RPMI8226 (cell line): Measurements from ENCODE around the gene RILPL2.
"Not testable (repeated sequence)": the region's sequence is repeated elsewhere in the genome, so short reads cannot be mapped to it uniquely, and the experiment has no call there.

Source experiments
- DNase-seq: peaks from one replicate; pipeline ENCODE4 v3.0.0-alpha.2; 2015

RILPL2 gene

GRCh38 chr12:123436017-123436964 lies at the start of gene RILPL2:
RILPL2 (minus strand) TSS chr12:123436684; CDS start chr12:123436420, 264 bp downstream.
- peak; percentile 89 for DNase-seq

- DNase-seq = no peak
These were observed 49.3 kb upstream of the RILPL2 start for GRCh38 chr12:123485756-123486155.

GRCh38 chr12:123483602-123484248 lies 47.2 kb upstream of the RILPL2 start:
- DNase-seq = peak; percentile 32

- DNase-seq = no peak
These were observed 46.4 kb upstream of the RILPL2 start for GRCh38 chr12:123482876-123483275.

GRCh38 chr12:123481251-123481650 lies 44.8 kb upstream of the RILPL2 start:
- not testable (repeated sequence) for DNase-seq

GRCh38 chr12:123479442-123480180 lies 43.1 kb upstream of the RILPL2 start:
- DNase-seq = no peak

- DNase-seq = no peak
These were observed 42.3 kb upstream of the RILPL2 start for GRCh38 chr12:123478762-123479161.

GRCh38 chr12:123478069-123478468 lies 41.6 kb upstream of the RILPL2 start:
- DNase-seq = no peak

GRCh38 chr12:123475246-123475703 lies 38.8 kb upstream of the RILPL2 start:
- no peak for DNase-seq

GRCh38 chr12:123474485-123475245 lies 38.2 kb upstream of the RILPL2 start:
- DNase-seq = no peak

GRCh38 chr12:123472438-123472849 lies 36.0 kb upstream of the RILPL2 start:
- no peak for DNase-seq

- no peak for DNase-seq
These were observed 35.0 kb upstream of the RILPL2 start for GRCh38 chr12:123471374-123472068.

- no peak for DNase-seq
These were observed 33.5 kb upstream of the RILPL2 start for GRCh38 chr12:123469978-123470377.

- no peak for DNase-seq
These were observed 32.3 kb upstream of the RILPL2 start for GRCh38 chr12:123468786-123469185.

GRCh38 chr12:123465084-123465483 lies 28.6 kb upstream of the RILPL2 start:
- DNase-seq = no peak

- not testable (repeated sequence) for DNase-seq
These were observed 26.7 kb upstream of the RILPL2 start for GRCh38 chr12:123463174-123463573.

GRCh38 chr12:123457980-123458779 lies 21.7 kb upstream of the RILPL2 start, which contains the start of gene SNRNP35:
SNRNP35 (plus strand) TSS chr12:123458139; CDS start chr12:123465541, 7,402 bp downstream.
- peak; percentile 88 for DNase-seq

GRCh38 chr12:123453165-123453564 lies 16.7 kb upstream of the RILPL2 start:
- no peak for DNase-seq

GRCh38 chr12:123452276-123452550 lies 15.7 kb upstream of the RILPL2 start:
- DNase-seq = not testable (repeated sequence)

- DNase-seq = no peak
These were observed 14.2 kb upstream of the RILPL2 start for GRCh38 chr12:123450636-123451035.

GRCh38 chr12:123449856-123450255 lies 13.4 kb upstream of the RILPL2 start:
- no peak for DNase-seq
